SK-N-MC (cell line): ENCODE measurements around the gene NFKB1.

ENCODE experiments used
- EZH2 ChIP-seq: fragments of 200-600 bp; sonication (generic); IDR thresholded peaks from one replicate; pipeline ENCODE4 v1.6.1; 2017; ENCODE audit warnings: antibody characterized with exemption
- FOXP2 ChIP-seq: optimal IDR thresholded peaks from 2 replicates; pipeline ENCODE3; 2011; ENCODE audit warnings: mild to moderate bottlenecking, moderate library complexity; ENCODE audit not compliant: insufficient read depth; ENCODE audit errors: extremely low read length, control extremely low read depth
- POLR2AphosphoS5 ChIP-seq: IDR thresholded peaks from 2 replicates; pipeline ENCODE4 v1.6.1; 2012; ENCODE audit warnings: mild to moderate bottlenecking, low read depth, low read length, borderline replicate concordance

DNA sequence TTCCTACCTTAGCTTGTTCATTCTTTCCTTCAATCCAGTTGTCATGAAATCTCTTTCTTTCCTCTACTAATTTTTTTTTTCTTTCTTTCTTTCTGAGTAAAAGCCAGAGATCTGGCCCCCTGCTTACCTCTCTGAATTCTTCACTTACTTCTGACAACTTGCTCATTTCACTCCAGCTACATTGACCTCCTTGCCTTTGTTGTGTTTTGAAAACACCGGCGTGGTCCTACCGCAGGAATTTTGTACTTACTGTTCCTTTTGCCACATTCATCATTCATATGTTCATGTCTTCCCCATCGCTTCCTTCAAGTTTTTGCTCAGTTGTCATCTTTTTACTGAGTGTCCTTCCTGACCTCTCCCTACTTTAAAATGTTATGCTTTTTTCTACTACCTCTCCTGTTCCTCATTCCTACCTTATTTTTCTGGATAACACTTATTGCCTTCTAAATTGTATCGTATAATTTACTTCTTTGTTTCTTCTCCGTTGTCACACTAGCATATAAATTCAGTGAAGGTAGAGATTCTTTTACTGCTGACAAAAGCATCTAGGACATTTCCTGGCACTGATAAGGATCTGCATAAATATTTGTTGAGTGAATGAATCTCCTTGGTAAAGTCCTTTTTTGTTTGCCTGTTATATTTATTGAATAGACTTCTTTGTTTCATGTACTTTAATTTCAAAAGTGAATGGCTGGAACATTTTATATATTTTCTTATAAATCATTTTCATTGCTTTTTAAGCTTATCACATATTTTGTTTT is 74.4 kb downstream of the NFKB1 start:
- TF ChIP-seq POLR2AphosphoS5 (no peak), EZH2 (no peak), FOXP2 (no peak)
